Measurements from ENCODE around the gene CYP2C19. TPM values are rescaled to one million over a fixed set of nuclear protein-coding genes. Genes with fewer than 3 reads are reported as not detected.
"Not testable (repeated sequence)": the region's sequence is repeated elsewhere in the genome, so short reads cannot be mapped to it uniquely, and the experiment has no call there.

The CYP2C19 gene
- polyA plus RNA-seq, 3 donors = not detected

DNA sequence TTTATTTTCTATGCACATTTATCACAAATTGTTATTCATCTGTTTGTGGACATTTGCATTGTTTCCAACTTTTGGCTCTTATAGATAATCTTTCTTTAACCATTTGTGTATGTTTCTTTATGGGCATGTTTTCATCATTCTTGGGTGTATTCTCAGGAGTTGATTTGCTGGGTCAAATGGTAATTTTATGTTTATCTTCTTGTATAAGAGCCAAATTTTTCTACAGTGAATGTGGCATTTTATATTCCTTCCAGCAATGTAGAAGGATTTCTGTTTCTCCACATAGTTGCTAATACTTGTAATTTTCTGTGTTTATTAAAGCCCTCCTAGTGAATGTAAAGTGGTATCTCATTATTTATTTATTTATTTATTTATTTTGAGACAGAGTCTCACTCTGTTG is 21.8 kb downstream of the CYP2C19 start:
- H3K79me2 ChIP-seq (ENCODE audit: insufficient read depth, low read length) = no peaks in the 10 kb centered on the region
- no peaks in the 10 kb centered on the region for H3K36me3 ChIP-seq (replicated peaks in 1 of 2; ENCODE audit: control insufficient read depth in 1 of 2, insufficient read depth in 2 of 2, low read length in 2 of 2)
- H3K4me2 ChIP-seq (replicated peaks; ENCODE audit: extremely low read depth, low read length, poor library complexity, severe bottlenecking) = no peak overlapping the region
- H3K4me3 Mint-ChIP-seq = no peak overlapping the region
- H3K36me3 Mint-ChIP-seq = no peaks in the 10 kb centered on the region
- peaks cover 0 to 9% (median 2%) of the 10 kb centered on the region in 7 donors for H3K9me3 Mint-ChIP-seq
- no peak for DNase-seq
- no peak overlapping the region for H2AFZ ChIP-seq (ENCODE audit: insufficient read depth, low read depth, low read length, poor library complexity, severe bottlenecking)
- no peaks in the 10 kb centered on the region for H3K27me3 ChIP-seq (ENCODE audit: control insufficient read depth in 2 of 2, insufficient read depth in 2 of 2, low read length in 2 of 2)
- no peaks in the 10 kb centered on the region for H3K4me1 Mint-ChIP-seq
- no peaks in the 10 kb centered on the region for H4K20me1 ChIP-seq (ENCODE audit: insufficient read depth, low read length)
- H3K27ac ChIP-seq (ENCODE audit: low read depth in 1 of 2, low read length in 2 of 2) = no peak overlapping the region
- H3K27ac Mint-ChIP-seq = no peak overlapping the region
- H3K4me3 ChIP-seq (replicated peaks in 1 of 3; ENCODE audit: low read depth in 2 of 3, low read length in 3 of 3) = no peak overlapping the region
- no peaks in the 10 kb centered on the region for H3K4me1 ChIP-seq (ENCODE audit: control insufficient read depth in 1 of 2, insufficient read depth in 2 of 2, low read length in 2 of 2)
- no peaks in the 10 kb centered on the region for H3K27me3 Mint-ChIP-seq (ENCODE audit: low read depth in 3 of 3)
- H3K9ac ChIP-seq (ENCODE audit: insufficient read depth, low read length, poor library complexity, severe bottlenecking) = no peak overlapping the region
- H3K9me3 ChIP-seq (replicated peaks in 1 of 2; ENCODE audit: control insufficient read depth in 1 of 2, insufficient read depth in 1 of 2, low read length in 2 of 2) = no peaks in the 10 kb centered on the region
- TF ChIP-seq, protein P1, sequence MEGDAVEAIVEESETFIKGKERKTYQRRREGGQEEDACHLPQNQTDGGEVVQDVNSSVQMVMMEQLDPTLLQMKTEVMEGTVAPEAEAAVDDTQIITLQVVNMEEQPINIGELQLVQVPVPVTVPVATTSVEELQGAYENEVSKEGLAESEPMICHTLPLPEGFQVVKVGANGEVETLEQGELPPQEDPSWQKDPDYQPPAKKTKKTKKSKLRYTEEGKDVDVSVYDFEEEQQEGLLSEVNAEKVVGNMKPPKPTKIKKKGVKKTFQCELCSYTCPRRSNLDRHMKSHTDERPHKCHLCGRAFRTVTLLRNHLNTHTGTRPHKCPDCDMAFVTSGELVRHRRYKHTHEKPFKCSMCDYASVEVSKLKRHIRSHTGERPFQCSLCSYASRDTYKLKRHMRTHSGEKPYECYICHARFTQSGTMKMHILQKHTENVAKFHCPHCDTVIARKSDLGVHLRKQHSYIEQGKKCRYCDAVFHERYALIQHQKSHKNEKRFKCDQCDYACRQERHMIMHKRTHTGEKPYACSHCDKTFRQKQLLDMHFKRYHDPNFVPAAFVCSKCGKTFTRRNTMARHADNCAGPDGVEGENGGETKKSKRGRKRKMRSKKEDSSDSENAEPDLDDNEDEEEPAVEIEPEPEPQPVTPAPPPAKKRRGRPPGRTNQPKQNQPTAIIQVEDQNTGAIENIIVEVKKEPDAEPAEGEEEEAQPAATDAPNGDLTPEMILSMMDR (IDR thresholded peaks at IDR 0.05) = no peak
- intact Hi-C loops (cut with micrococcal nuclease) = no loop called here

DNA sequence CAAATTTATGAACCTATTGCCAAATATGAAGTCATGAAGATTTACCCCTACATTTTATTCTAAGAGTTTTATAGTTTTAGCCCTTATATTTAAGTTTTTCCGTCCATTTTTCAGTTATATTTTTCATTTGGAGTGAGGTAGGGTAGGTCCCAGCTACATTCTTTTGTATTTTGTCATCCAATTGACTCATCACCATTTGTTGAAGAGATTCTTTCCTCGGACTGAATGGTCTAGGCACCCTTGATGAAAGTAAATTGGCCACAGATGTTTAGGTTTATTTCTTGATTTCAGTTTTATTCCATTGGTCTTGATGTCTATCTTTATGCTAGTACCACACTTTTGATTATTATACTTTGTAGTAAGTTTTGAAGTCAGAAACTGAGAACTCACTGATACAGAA is 22.7 kb downstream of the CYP2C19 start:
- no peak overlapping the region for H3K4me3 Mint-ChIP-seq
- Histone ChIP-seq H3K27me3 (ENCODE audit: control insufficient read depth in 2 of 2, insufficient read depth in 2 of 2, low read length in 2 of 2) (no peaks in the 10 kb centered on the region), H3K36me3 (replicated peaks in 1 of 2; ENCODE audit: control insufficient read depth in 1 of 2, insufficient read depth in 2 of 2, low read length in 2 of 2) (no peaks in the 10 kb centered on the region), H4K20me1 (ENCODE audit: insufficient read depth, low read length) (no peaks in the 10 kb centered on the region), H3K79me2 (ENCODE audit: insufficient read depth, low read length) (no peaks in the 10 kb centered on the region), H3K4me2 (replicated peaks; ENCODE audit: extremely low read depth, low read length, poor library complexity, severe bottlenecking) (no peak overlapping the region), H3K4me1 (ENCODE audit: control insufficient read depth in 1 of 2, insufficient read depth in 2 of 2, low read length in 2 of 2) (no peaks in the 10 kb centered on the region), H3K9ac (ENCODE audit: insufficient read depth, low read length, poor library complexity, severe bottlenecking) (no peak overlapping the region), H2AFZ (ENCODE audit: insufficient read depth, low read depth, low read length, poor library complexity, severe bottlenecking) (no peak overlapping the region), H3K27ac (ENCODE audit: low read depth in 1 of 2, low read length in 2 of 2) (no peak overlapping the region), H3K9me3 (replicated peaks in 1 of 2; ENCODE audit: control insufficient read depth in 1 of 2, insufficient read depth in 1 of 2, low read length in 2 of 2) (no peaks in the 10 kb centered on the region), H3K4me3 (replicated peaks in 1 of 3; ENCODE audit: low read depth in 2 of 3, low read length in 3 of 3) (no peak overlapping the region)
- peaks cover 0 to 9% (median 2%) of the 10 kb centered on the region in 7 donors for H3K9me3 Mint-ChIP-seq
- TF ChIP-seq, protein P1 (IDR thresholded peaks at IDR 0.05) = no peak
- intact Hi-C loops (cut with micrococcal nuclease) = no loop called here
- no peak for DNase-seq
- no peaks in the 10 kb centered on the region for H3K36me3 Mint-ChIP-seq
- H3K27me3 Mint-ChIP-seq (ENCODE audit: low read depth in 3 of 3) = no peaks in the 10 kb centered on the region
- WGBS (ENCODE audit: insufficient coverage) = no CpG with 5 or more reads among the region's 2 CpGs
- H3K27ac Mint-ChIP-seq = no peak overlapping the region
- H3K4me1 Mint-ChIP-seq = no peaks in the 10 kb centered on the region

DNA sequence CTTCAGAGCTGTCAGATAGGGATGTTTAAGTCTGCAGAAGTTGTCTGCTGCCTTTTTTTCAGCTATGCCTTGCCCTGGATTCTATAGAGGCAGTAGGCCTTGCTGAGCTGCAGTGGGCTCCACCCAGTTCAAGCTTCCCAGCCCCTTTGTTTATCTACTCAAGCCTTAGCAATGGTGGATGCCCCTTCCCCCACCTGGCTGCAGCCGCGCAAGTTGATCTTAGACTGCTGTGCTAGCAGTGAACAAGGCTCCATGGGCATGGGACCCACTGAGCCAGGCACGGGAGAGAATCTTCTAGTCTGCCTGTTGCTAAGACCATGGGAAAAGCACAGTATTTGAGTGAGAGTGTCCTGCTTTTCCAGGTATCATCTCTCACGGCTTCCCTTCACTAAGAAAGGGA is 38.1 kb downstream of the CYP2C19 start:
- H3K4me2 ChIP-seq (replicated peaks; ENCODE audit: extremely low read depth, low read length, poor library complexity, severe bottlenecking); H4K20me1 ChIP-seq (ENCODE audit: insufficient read depth, low read length); DNase-seq; intact Hi-C loops (cut with micrococcal nuclease); H3K27me3 Mint-ChIP-seq (ENCODE audit: low read depth in 3 of 3); H3K4me1 Mint-ChIP-seq; H3K4me3 ChIP-seq (replicated peaks in 1 of 3; ENCODE audit: low read depth in 2 of 3, low read length in 3 of 3); H3K9ac ChIP-seq (ENCODE audit: insufficient read depth, low read length, poor library complexity, severe bottlenecking); H3K27ac Mint-ChIP-seq; H3K4me1 ChIP-seq (ENCODE audit: control insufficient read depth in 1 of 2, insufficient read depth in 2 of 2, low read length in 2 of 2); H3K27me3 ChIP-seq (ENCODE audit: control insufficient read depth in 2 of 2, insufficient read depth in 2 of 2, low read length in 2 of 2); H2AFZ ChIP-seq (ENCODE audit: insufficient read depth, low read depth, low read length, poor library complexity, severe bottlenecking); H3K79me2 ChIP-seq (ENCODE audit: insufficient read depth, low read length); H3K4me3 Mint-ChIP-seq; H3K36me3 Mint-ChIP-seq; H3K27ac ChIP-seq (ENCODE audit: low read depth in 1 of 2, low read length in 2 of 2); H3K36me3 ChIP-seq (replicated peaks in 1 of 2; ENCODE audit: control insufficient read depth in 1 of 2, insufficient read depth in 2 of 2, low read length in 2 of 2): not testable (repeated sequence)
- peaks cover 4 to 17% (median 11%) of the 10 kb centered on the region in 7 donors for H3K9me3 Mint-ChIP-seq
- 76% methylated on average over 2 of the region's 4 CpGs for WGBS (ENCODE audit: insufficient coverage)
- peaks cover 6 to 19% of the 10 kb centered on the region in 2 donors for H3K9me3 ChIP-seq (replicated peaks in 1 of 2; ENCODE audit: control insufficient read depth in 1 of 2, insufficient read depth in 1 of 2, low read length in 2 of 2)
